Tibial nerve (tissue), 4 donors: Measurements from ENCODE around the gene RPTOR. TPM values are rescaled to one million over a fixed set of nuclear protein-coding genes. Genes with fewer than 3 reads are reported as not detected.

Experiments used
- DNase-seq, 2 donors: peaks; one replicate each; pipeline ENCODE4 v3.0.0-alpha.2; 2019; ENCODE audit warnings: low spot score in 2 of 2
- H3K27ac ChIP-seq, 4 donors: fragments of 200-600 bp; sonication (generic) in 3 of 4; one replicate each; pipeline ENCODE4 v1.5.1; 2017 to 2019; ENCODE audit warnings: mild to moderate bottlenecking in 1 of 4
- H3K27me3 ChIP-seq, 2 donors: fragments of 200-600 bp; sonication (generic) in 1 of 2; one replicate each; pipeline versions ENCODE4 v1.5.1 to v1.6.0; 2017 to 2019
- H3K36me3 ChIP-seq, 3 donors: fragments of 200-600 bp; sonication (generic); one replicate each; pipeline ENCODE4 v1.5.1; 2018 to 2019
- H3K4me1 ChIP-seq, 4 donors: fragments of 200-600 bp; sonication (generic) in 3 of 4; one replicate each; pipeline ENCODE4 v1.5.1; 2017 to 2019
- H3K4me3 ChIP-seq, 4 donors: fragments of 200-600 bp; sonication (generic) in 3 of 4; one replicate each; pipeline ENCODE4 v1.5.1; 2017 to 2019; ENCODE audit warnings: mild to moderate bottlenecking in 1 of 4, moderate library complexity in 1 of 4
- H3K9me3 ChIP-seq, 4 donors: fragments of 200-600 bp; sonication (generic) in 3 of 4; one replicate each; pipeline ENCODE4 v1.5.1; 2017 to 2019
- CTCF ChIP-seq, 5 experiments: fragments of 200-600 bp in 3 of 5; fragments of 450-650 bp in 2 of 5; sonication (generic) in 3 of 5; IDR thresholded peaks; one replicate each; pipeline ENCODE4 v1.5.1; 2016 to 2019; ENCODE audit warnings: antibody characterized with exemption in 5 of 5, mild to moderate bottlenecking in 3 of 5, moderate library complexity in 2 of 5
- EP300 ChIP-seq, 2 donors: sonication (generic); formaldehyde crosslinking; IDR thresholded peaks; one replicate each; pipeline ENCODE4 v1.6.1; 2017; ENCODE audit warnings: antibody characterized with exemption in 2 of 2, mild to moderate bottlenecking in 1 of 2
- POLR2A ChIP-seq, 2 donors: fragments of 450-650 bp; IDR thresholded peaks; one replicate each; pipeline ENCODE4 v1.6.1; 2017; ENCODE audit warnings: antibody characterized with exemption in 2 of 2, mild to moderate bottlenecking in 2 of 2, moderate library complexity in 2 of 2
- WGBS, 2 donors: methylation state at CpG; one replicate each; pipeline ENCODE4 v1.1.5; 2018; 5-methylcytosine and 5-hydroxymethylcytosine counted together
- total RNA-seq, 4 donors: library from RNA; depleted of rRNA; stranded (reverse); fragments of >200 nt; gene quantifications; one replicate each; pipeline ENCODE4 v1.1.0, GENCODE V29; 2016

Gene RPTOR
- total RNA-seq, 4 donors from 2014 or later = 34.7 to 56.4 (median 40.1) TPM

GRCh38 chr17:80832888-80833583 lies 288.4 kb downstream of the RPTOR start:
- TF ChIP-seq EP300 (IDR thresholded peaks at IDR 0.05) = peak in 1 of 2 donors; percentile 90
- no peak for TF ChIP-seq CTCF (IDR thresholded peaks at IDR 0.05)
- peak; percentile 37 to 55 for TF ChIP-seq POLR2A (IDR thresholded peaks at IDR 0.05)
- Histone ChIP-seq H3K27ac (peak overlapping the region; percentile 79 to 92 (median 84)), H3K9me3 (no peaks in the 10 kb centered on the region), H3K4me1 (peaks cover 0 to 19% (median 4%) of the 10 kb centered on the region in 4 donors), H3K27me3 (no peaks in the 10 kb centered on the region), H3K4me3 (peak overlapping the region; percentile 24 to 54 (median 44)), H3K36me3 (peaks cover 0 to 15% (median 0%) of the 10 kb centered on the region in 3 donors)
- DNase-seq = peak; percentile 64 to 73
- 1 to 4% methylated on average over 25 of the region's 25 CpGs for WGBS, 2 donors

- H3K27me3 ChIP-seq = no peaks in the 10 kb centered on the region
- TF ChIP-seq EP300 (IDR thresholded peaks at IDR 0.05) = no peak
- TF ChIP-seq CTCF (IDR thresholded peaks at IDR 0.05) = no peak
- TF ChIP-seq POLR2A (IDR thresholded peaks at IDR 0.05) = no peak
- H3K27ac ChIP-seq = peak overlapping the region in 2 of 4 donors; percentile 84 to 92
- peaks cover 0 to 21% (median 0%) of the 10 kb centered on the region in 3 donors for H3K36me3 ChIP-seq
- DNase-seq = peak; percentile 50 to 52
- no peak overlapping the region for H3K4me3 ChIP-seq
- WGBS, 2 donors = 75 to 76% methylated on average over 42 of the region's 42 CpGs
- no peaks in the 10 kb centered on the region for H3K9me3 ChIP-seq
- peaks cover 0 to 19% (median 4%) of the 10 kb centered on the region in 4 donors for H3K4me1 ChIP-seq
Observed at GRCh38 chr17:80833952-80834892, 289.6 kb downstream of the RPTOR start.

GRCh38 chr17:80834893-80835275 lies 290.2 kb downstream of the RPTOR start:
- no peaks in the 10 kb centered on the region for H3K27me3 ChIP-seq
- WGBS, 2 donors = 70 to 71% methylated on average over 2 of the region's 2 CpGs
- no peak for DNase-seq
- TF ChIP-seq POLR2A (IDR thresholded peaks at IDR 0.05) (no peak), EP300 (IDR thresholded peaks at IDR 0.05) (no peak), CTCF (IDR thresholded peaks at IDR 0.05) (no peak)
- peaks cover 0 to 27% (median 0%) of the 10 kb centered on the region in 3 donors for H3K36me3 ChIP-seq
- no peak overlapping the region for H3K4me3 ChIP-seq
- H3K9me3 ChIP-seq = no peaks in the 10 kb centered on the region
- H3K27ac ChIP-seq = no peak overlapping the region
- H3K4me1 ChIP-seq = peaks cover 0 to 19% (median 4%) of the 10 kb centered on the region in 4 donors

- Histone ChIP-seq H3K36me3 (peaks cover 0 to 31% (median 0%) of the 10 kb centered on the region in 3 donors), H3K27ac (no peak overlapping the region), H3K9me3 (no peaks in the 10 kb centered on the region), H3K4me1 (peaks cover 0 to 19% (median 4%) of the 10 kb centered on the region in 4 donors), H3K27me3 (no peaks in the 10 kb centered on the region), H3K4me3 (no peak overlapping the region)
- no peak for DNase-seq
- TF ChIP-seq POLR2A (IDR thresholded peaks at IDR 0.05) (no peak), CTCF (IDR thresholded peaks at IDR 0.05) (no peak), EP300 (IDR thresholded peaks at IDR 0.05) (no peak)
- 91 to 94% methylated on average over 24 to 30 of the region's 30 CpGs for WGBS, 2 donors
Observed at GRCh38 chr17:80835816-80836657, 291.4 kb downstream of the RPTOR start.
